Coronary artery (tissue), 2 donors: ENCODE data around the gene R3HDM2.

Experiments
- DNase-seq: peaks from one replicate; pipeline ENCODE4 v3.0.0-alpha.2; 2017; ENCODE audit warnings: low spot score
- H3K27ac ChIP-seq, 2 donors: fragments of 200-600 bp; sonication (generic); one replicate each; pipeline ENCODE4 v1.5.1; 2016 to 2019
- H3K4me3 ChIP-seq: fragments of 200-600 bp; sonication (generic); 2 replicates; pipeline ENCODE4 v1.5.1; 2016; ENCODE audit warnings: mild to moderate bottlenecking, moderate library complexity
- TF ChIP-seq, protein P1 (sequence below): fragments of 200-600 bp; sonication (generic); IDR thresholded peaks from one replicate; pipeline ENCODE4 v1.5.1; 2019; ENCODE audit warnings: antibody characterized with exemption

Gene R3HDM2

GRCh38 chr12:57216014-57216911, 214.6 kb downstream of the R3HDM2 start, which contains the start of gene NXPH4:
Gene NXPH4, plus strand, starts transcription at chr12:57216794. Its CDS starts 176 bp downstream, at chr12:57216970.
- TF ChIP-seq, protein P1, sequence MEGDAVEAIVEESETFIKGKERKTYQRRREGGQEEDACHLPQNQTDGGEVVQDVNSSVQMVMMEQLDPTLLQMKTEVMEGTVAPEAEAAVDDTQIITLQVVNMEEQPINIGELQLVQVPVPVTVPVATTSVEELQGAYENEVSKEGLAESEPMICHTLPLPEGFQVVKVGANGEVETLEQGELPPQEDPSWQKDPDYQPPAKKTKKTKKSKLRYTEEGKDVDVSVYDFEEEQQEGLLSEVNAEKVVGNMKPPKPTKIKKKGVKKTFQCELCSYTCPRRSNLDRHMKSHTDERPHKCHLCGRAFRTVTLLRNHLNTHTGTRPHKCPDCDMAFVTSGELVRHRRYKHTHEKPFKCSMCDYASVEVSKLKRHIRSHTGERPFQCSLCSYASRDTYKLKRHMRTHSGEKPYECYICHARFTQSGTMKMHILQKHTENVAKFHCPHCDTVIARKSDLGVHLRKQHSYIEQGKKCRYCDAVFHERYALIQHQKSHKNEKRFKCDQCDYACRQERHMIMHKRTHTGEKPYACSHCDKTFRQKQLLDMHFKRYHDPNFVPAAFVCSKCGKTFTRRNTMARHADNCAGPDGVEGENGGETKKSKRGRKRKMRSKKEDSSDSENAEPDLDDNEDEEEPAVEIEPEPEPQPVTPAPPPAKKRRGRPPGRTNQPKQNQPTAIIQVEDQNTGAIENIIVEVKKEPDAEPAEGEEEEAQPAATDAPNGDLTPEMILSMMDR: no peak
- no peak within 1 kb of the TSS for H3K27ac ChIP-seq
- DNase-seq: no peak
- H3K4me3 ChIP-seq: peak within 1 kb of the TSS; percentile 76

DNA sequence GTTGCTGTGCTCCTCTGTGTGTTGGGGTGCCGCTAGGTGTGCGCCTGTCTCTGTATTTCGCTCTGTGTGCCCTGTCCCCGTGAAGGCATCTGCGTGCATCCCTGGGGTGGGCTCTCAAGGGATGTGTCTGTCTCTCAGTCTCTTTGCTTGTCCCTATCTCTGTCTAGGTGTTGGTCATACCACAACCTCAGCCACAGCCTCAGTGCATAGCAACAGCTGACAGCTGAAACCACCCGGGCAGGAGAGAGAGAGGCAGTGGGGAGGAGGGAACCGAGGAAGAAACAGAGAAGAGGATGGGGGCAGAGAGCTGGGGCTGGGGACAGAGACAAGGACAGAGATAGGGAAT, 215.2 kb downstream of the R3HDM2 start:
- H3K4me3 ChIP-seq: no peak overlapping the region

GRCh38 chr12:57215065-57215464, 215.8 kb downstream of the R3HDM2 start:
- TF ChIP-seq, protein P1: no peak
- H3K4me3 ChIP-seq: no peak overlapping the region
- DNase-seq: no peak
- H3K27ac ChIP-seq: no peak overlapping the region

More for the DNA sequence above, 215.2 kb downstream of the R3HDM2 start:
- no peak overlapping the region for H3K27ac ChIP-seq
- no peak for DNase-seq
- TF ChIP-seq, protein P1: no peak

DNA sequence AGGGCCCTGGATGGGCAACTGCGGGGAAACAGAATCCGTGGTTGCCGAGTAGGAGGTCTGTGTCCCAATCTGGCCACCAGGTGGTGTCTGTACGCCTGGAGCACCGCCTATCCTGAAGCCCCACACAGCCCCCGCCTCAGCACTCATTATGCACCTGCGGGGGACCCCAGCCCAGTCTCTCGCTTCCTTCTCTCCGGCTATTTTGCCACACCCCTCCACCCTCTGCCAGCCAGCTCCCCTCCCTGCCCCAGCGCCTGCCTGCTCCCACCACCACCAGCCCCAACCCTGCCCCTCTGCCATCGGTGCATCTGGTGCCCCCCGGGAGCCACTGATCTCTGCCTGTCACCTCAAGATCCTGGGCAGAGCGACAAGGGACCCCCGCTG, 216.5 kb downstream of the R3HDM2 start:
- TF ChIP-seq, protein P1: peak; percentile 54
- DNase-seq: no peak
- H3K27ac ChIP-seq: no peak overlapping the region
- no peak overlapping the region for H3K4me3 ChIP-seq

DNA sequence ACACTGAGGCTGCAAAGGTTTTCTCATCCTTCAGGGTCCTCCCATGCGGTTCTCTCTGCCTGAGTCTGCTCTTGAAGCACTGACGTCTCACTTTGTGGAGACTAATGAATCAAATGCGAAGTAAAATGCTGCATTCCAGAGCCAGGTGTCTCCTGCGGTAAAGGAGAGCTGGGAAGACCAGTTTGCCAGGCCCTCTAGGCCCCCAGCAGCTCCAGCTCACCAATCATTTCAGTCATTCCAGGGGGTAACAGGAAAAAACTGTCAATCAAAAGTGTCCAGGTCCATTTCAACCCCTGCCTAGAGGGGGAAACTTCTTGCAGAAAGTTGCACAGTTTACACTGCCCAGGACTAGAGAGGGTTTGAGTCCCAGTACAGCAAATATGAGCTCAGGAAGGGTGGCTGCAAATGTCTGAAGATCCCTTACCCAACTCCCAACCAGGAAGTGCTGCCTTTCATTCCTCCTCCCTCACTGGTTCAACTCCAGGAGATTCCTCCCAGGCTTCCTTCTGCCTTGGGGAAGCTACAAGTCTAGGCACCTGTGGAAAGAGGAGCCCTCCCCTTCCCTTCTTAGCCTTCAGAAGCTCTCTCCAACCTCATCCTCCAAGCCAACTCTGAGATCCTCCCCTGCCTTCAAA, 217.0 kb downstream of the R3HDM2 start:
- TF ChIP-seq, protein P1: no peak
- H3K27ac ChIP-seq: peak overlapping the region in 1 of 2 donors; percentile 39
- no peak overlapping the region for H3K4me3 ChIP-seq
- DNase-seq: no peak

DNA sequence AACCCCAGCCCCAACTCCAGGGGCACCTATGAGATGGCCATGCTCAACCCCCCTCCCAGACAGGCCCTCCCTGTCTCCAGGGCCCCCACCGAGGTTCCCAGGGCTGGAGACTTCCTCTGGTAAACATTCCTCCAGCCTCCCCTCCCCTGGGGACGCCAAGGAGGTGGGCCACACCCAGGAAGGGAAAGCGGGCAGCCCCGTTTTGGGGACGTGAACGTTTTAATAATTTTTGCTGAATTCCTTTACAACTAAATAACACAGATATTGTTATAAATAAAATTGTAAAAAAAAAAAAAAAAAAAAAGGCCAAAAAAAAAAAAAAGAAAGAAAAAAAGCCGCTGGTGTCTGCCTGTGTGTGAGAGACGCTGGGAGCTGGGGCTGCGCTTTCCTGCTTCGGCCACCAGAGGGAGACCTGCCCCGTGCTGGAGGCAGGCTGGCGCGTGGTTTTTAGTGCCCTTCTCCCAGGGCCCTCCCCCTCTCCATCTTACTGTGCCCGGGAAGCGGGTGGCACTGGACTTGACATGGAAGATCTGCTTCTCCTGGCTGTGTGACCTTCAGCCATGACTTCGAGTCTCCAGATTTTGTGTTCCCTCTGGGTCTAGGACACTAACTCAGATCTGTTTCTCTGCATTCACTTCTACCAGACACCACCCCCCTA, 217.7 kb downstream of the R3HDM2 start:
- TF ChIP-seq, protein P1: peak; percentile 84
- H3K4me3 ChIP-seq: no peak overlapping the region
- peak overlapping the region; percentile 27 to 62 for H3K27ac ChIP-seq
- peak; percentile 91 for DNase-seq
